Neural cell (in vitro differentiated cells): ENCODE data around the gene ABCA2. TPM values are rescaled to one million over a fixed set of nuclear protein-coding genes. Genes with fewer than 3 reads are reported as not detected.

Experiments used
- H2AFZ ChIP-seq: fragments of 200-600, 300-800 bp; sonication (generic), shearing (Covaris generic); 2 replicates; pipeline ENCODE4 v1.6.0; 2014; ENCODE audit warnings: low read depth, mild to moderate bottlenecking, antibody characterized with exemption, low read length, moderate library complexity
- H3F3A ChIP-seq: fragments of 200-600 bp; shearing (Covaris generic); 2 replicates; pipeline ENCODE4 v1.6.1; 2016; ENCODE audit warnings: mild to moderate bottlenecking, moderate library complexity, mixed read lengths, antibody characterized with exemption, low read length; ENCODE audit not compliant: insufficient read depth, poor library complexity, severe bottlenecking
- H3K27ac ChIP-seq: fragments of 200-600, 300-800 bp; sonication (generic), shearing (Covaris generic); 2 replicates; pipeline ENCODE4 v1.5.1; 2014; ENCODE audit warnings: mild to moderate bottlenecking, low read length, moderate library complexity
- H3K27me3 ChIP-seq: fragments of 300-800, 200-600 bp; sonication (generic), shearing (Covaris generic); 2 replicates; pipeline ENCODE4 v1.6.0; 2014; ENCODE audit warnings: mild to moderate bottlenecking, low read depth, low read length, moderate library complexity; ENCODE audit not compliant: insufficient read depth
- H3K36me3 ChIP-seq: fragments of 300-800, 200-600 bp; sonication (generic), shearing (Covaris generic); 2 replicates; pipeline ENCODE4 v1.5.1; 2014; ENCODE audit warnings: mild to moderate bottlenecking, antibody characterized with exemption, low read length, moderate library complexity; ENCODE audit not compliant: insufficient read depth
- H3K4me2 ChIP-seq: fragments of 300-800, 200-600 bp; sonication (generic), shearing (Covaris generic); 2 replicates; pipeline ENCODE4 v1.6.0; 2014; ENCODE audit warnings: mild to moderate bottlenecking, low read length
- H3K4me3 ChIP-seq: fragments of 300-800, 200-600 bp; sonication (generic), shearing (Covaris generic); 2 replicates; pipeline ENCODE4 v1.5.1; 2014; ENCODE audit warnings: mild to moderate bottlenecking, low read length, moderate library complexity
- H3K79me2 ChIP-seq: fragments of 200-600 bp; shearing (Covaris generic); replicated peaks from 2 replicates; pipeline ENCODE4 v1.6.0; 2014; ENCODE audit warnings: mild to moderate bottlenecking, low read length, moderate library complexity; ENCODE audit not compliant: insufficient read depth
- H3K9ac ChIP-seq: fragments of 300-800, 200-600 bp; sonication (generic), shearing (Covaris generic); 2 replicates; pipeline ENCODE4 v1.6.1; 2016; ENCODE audit warnings: mild to moderate bottlenecking, low read length, mixed read lengths
- H3K9me2 ChIP-seq: fragments of 200-600 bp; shearing (Covaris generic); 2 replicates; pipeline ENCODE4 v1.6.1; 2016; ENCODE audit warnings: mild to moderate bottlenecking, low read length, mixed read lengths; ENCODE audit not compliant: insufficient read depth
- H3K9me3 ChIP-seq: fragments of 200-600, 300-800 bp; sonication (generic), shearing (Covaris generic); 2 replicates; pipeline ENCODE4 v1.6.1; 2016; ENCODE audit warnings: mild to moderate bottlenecking, mixed run types, low read length, moderate library complexity, mixed read lengths
- H4K20me1 ChIP-seq: fragments of 200-600 bp; shearing (Covaris generic); 2 replicates; pipeline ENCODE4 v1.6.1; 2016; ENCODE audit warnings: mild to moderate bottlenecking, mixed run types; ENCODE audit not compliant: insufficient read depth
- EP300 ChIP-seq: fragments of 450-650 bp; conservative IDR thresholded peaks from 2 replicates; pipeline ENCODE4 v1.6.1; 2014; ENCODE audit warnings: antibody characterized with exemption, mild to moderate bottlenecking, moderate library complexity; ENCODE audit not compliant: poor library complexity, severe bottlenecking
- EZH2 ChIP-seq: fragments of 200-600, 300-800 bp; shearing (Covaris generic), sonication (generic); IDR thresholded peaks from 2 replicates; pipeline ENCODE4 v1.6.1; 2014; ENCODE audit warnings: antibody characterized with exemption, low read length, borderline replicate concordance, mild to moderate bottlenecking; ENCODE audit not compliant: insufficient read depth, poor library complexity, severe bottlenecking
- MXI1 ChIP-seq: fragments of 450-650 bp; conservative IDR thresholded peaks from 2 replicates; pipeline ENCODE4 v1.6.1; 2014; ENCODE audit warnings: antibody characterized with exemption, mild to moderate bottlenecking; ENCODE audit not compliant: poor library complexity, severe bottlenecking
- POLR2AphosphoS5 ChIP-seq: IDR thresholded peaks from 2 replicates; pipeline ENCODE4 v1.6.1; 2012
- RAD21 ChIP-seq: fragments of 450-650 bp; conservative IDR thresholded peaks from 2 replicates; pipeline ENCODE4 v1.6.1; 2014; ENCODE audit warnings: antibody characterized with exemption, mild to moderate bottlenecking, moderate library complexity
- SMC3 ChIP-seq: fragments of 450-650 bp; conservative IDR thresholded peaks from 2 replicates; pipeline ENCODE4 v1.6.1; 2014; ENCODE audit warnings: antibody characterized with exemption, mild to moderate bottlenecking, moderate library complexity; ENCODE audit not compliant: poor library complexity
- TAF1 ChIP-seq: IDR thresholded peaks from 2 replicates; pipeline ENCODE4 v1.6.1; 2012; ENCODE audit warnings: low read depth
- polyA plus RNA-seq: library from polyadenylated mRNA; depleted of rRNA; stranded (reverse); fragments of >200 nt; gene quantifications from 2 replicates; pipeline ENCODE4 v1.2.3, GENCODE V29; 2014
- TF ChIP-seq, protein P1 (sequence below): IDR thresholded peaks from 2 replicates; pipeline ENCODE4 v1.6.1; 2012; ENCODE audit warnings: borderline replicate concordance
- TF ChIP-seq, protein P2 (sequence below): fragments of 450-650 bp; IDR thresholded peaks from 2 replicates; pipeline ENCODE4 v1.5.1; 2014; ENCODE audit warnings: antibody characterized with exemption, mild to moderate bottlenecking, moderate library complexity; ENCODE audit not compliant: poor library complexity, severe bottlenecking

ABCA2 gene
- polyA plus RNA-seq, 1 donor from 2014 or later = 30.6 TPM

GRCh38 chr9:136979769-136980587 is 48.1 kb downstream of the ABCA2 start:
- Histone ChIP-seq H3K4me3 (no peak overlapping the region), H3K27ac (no peak overlapping the region), H3K9me2 (no peaks in the 10 kb centered on the region), H3K9me3 (no peaks in the 10 kb centered on the region), H3K9ac (no peak overlapping the region), H3K79me2 (no peaks in the 10 kb centered on the region), H3K36me3 (no peaks in the 10 kb centered on the region), H3F3A (no peaks in the 10 kb centered on the region), H2AFZ (no peak overlapping the region), H3K27me3 (peaks cover 29% of the 10 kb centered on the region), H4K20me1 (no peaks in the 10 kb centered on the region), H3K4me2 (no peak overlapping the region)
- no peak for TF ChIP-seq POLR2AphosphoS5
- no peak for TF ChIP-seq EP300
- TF ChIP-seq MXI1 = no peak
- TF ChIP-seq RAD21 = no peak

GRCh38 chr9:136978865-136979544 is 49.0 kb downstream of the ABCA2 start:
- Histone ChIP-seq H4K20me1 (no peaks in the 10 kb centered on the region), H3K36me3 (no peaks in the 10 kb centered on the region), H3K27me3 (peaks cover 19% of the 10 kb centered on the region), H2AFZ (no peak overlapping the region), H3K9me2 (no peaks in the 10 kb centered on the region), H3K4me2 (no peak overlapping the region), H3K4me3 (no peak overlapping the region), H3K9ac (no peak overlapping the region), H3K79me2 (no peaks in the 10 kb centered on the region), H3K27ac (no peak overlapping the region), H3K9me3 (no peaks in the 10 kb centered on the region), H3F3A (no peaks in the 10 kb centered on the region)
- no peak for TF ChIP-seq EZH2
- TF ChIP-seq SMC3 = no peak
- TF ChIP-seq, protein P1, sequence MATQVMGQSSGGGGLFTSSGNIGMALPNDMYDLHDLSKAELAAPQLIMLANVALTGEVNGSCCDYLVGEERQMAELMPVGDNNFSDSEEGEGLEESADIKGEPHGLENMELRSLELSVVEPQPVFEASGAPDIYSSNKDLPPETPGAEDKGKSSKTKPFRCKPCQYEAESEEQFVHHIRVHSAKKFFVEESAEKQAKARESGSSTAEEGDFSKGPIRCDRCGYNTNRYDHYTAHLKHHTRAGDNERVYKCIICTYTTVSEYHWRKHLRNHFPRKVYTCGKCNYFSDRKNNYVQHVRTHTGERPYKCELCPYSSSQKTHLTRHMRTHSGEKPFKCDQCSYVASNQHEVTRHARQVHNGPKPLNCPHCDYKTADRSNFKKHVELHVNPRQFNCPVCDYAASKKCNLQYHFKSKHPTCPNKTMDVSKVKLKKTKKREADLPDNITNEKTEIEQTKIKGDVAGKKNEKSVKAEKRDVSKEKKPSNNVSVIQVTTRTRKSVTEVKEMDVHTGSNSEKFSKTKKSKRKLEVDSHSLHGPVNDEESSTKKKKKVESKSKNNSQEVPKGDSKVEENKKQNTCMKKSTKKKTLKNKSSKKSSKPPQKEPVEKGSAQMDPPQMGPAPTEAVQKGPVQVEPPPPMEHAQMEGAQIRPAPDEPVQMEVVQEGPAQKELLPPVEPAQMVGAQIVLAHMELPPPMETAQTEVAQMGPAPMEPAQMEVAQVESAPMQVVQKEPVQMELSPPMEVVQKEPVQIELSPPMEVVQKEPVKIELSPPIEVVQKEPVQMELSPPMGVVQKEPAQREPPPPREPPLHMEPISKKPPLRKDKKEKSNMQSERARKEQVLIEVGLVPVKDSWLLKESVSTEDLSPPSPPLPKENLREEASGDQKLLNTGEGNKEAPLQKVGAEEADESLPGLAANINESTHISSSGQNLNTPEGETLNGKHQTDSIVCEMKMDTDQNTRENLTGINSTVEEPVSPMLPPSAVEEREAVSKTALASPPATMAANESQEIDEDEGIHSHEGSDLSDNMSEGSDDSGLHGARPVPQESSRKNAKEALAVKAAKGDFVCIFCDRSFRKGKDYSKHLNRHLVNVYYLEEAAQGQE = no peak
- TF ChIP-seq, protein P2, sequence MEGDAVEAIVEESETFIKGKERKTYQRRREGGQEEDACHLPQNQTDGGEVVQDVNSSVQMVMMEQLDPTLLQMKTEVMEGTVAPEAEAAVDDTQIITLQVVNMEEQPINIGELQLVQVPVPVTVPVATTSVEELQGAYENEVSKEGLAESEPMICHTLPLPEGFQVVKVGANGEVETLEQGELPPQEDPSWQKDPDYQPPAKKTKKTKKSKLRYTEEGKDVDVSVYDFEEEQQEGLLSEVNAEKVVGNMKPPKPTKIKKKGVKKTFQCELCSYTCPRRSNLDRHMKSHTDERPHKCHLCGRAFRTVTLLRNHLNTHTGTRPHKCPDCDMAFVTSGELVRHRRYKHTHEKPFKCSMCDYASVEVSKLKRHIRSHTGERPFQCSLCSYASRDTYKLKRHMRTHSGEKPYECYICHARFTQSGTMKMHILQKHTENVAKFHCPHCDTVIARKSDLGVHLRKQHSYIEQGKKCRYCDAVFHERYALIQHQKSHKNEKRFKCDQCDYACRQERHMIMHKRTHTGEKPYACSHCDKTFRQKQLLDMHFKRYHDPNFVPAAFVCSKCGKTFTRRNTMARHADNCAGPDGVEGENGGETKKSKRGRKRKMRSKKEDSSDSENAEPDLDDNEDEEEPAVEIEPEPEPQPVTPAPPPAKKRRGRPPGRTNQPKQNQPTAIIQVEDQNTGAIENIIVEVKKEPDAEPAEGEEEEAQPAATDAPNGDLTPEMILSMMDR = no peak
- no peak for TF ChIP-seq TAF1
- no peak for TF ChIP-seq POLR2AphosphoS5
- TF ChIP-seq MXI1 = no peak
- TF ChIP-seq EP300 = no peak
- no peak for TF ChIP-seq RAD21
